Bone marrow (tissue), 2 donors: ENCODE data around the gene TTLL11.

Experiments used
- DNase-seq, 2 donors: peaks; one replicate each; lab custom pipeline; 2025; lab: John Stamatoyannopoulos, UW

TTLL11 gene

GRCh38 chr9:121830441-121831140 is 262.5 kb downstream of the TTLL11 start:
- DNase-seq = no peak

GRCh38 chr9:121827251-121827967 is 265.7 kb downstream of the TTLL11 start:
- no peak for DNase-seq

- no peak for DNase-seq
Measured at GRCh38 chr9:121826711-121827110, 266.4 kb downstream of the TTLL11 start.

DNA sequence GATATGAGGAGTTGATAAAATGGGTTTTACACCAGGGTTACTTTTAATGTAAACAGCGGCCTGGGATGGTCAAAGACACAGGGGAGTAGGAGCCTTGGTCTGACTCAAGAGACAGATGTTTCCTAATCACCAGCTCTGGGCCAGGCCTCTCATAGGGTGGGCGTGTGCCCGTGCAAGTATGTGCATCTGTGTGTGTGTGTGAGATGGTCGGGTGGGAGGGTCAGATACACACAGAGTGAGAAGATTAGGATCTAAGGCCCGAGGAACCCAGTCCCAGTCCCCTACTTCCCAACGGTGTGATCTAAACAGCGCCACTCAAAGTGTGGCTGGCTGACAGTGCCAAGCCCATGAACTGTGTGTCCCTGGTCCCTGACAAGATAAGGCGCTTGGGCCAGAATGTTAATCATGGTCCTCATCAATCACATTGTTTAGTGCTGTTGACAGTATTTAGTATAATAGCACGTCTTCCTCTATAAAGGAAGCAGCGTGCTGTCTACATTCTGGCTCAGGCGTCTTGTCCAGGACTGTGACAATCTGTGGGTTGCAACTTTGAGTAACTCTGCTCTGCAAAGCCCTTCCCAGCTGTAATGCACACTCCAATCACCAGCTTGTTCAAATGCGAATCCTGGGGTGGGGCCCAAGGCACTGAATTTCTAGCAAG is 267.9 kb downstream of the TTLL11 start:
- no peak for DNase-seq

- DNase-seq = no peak
Measured at GRCh38 chr9:121824651-121825030, 268.5 kb downstream of the TTLL11 start.

DNA sequence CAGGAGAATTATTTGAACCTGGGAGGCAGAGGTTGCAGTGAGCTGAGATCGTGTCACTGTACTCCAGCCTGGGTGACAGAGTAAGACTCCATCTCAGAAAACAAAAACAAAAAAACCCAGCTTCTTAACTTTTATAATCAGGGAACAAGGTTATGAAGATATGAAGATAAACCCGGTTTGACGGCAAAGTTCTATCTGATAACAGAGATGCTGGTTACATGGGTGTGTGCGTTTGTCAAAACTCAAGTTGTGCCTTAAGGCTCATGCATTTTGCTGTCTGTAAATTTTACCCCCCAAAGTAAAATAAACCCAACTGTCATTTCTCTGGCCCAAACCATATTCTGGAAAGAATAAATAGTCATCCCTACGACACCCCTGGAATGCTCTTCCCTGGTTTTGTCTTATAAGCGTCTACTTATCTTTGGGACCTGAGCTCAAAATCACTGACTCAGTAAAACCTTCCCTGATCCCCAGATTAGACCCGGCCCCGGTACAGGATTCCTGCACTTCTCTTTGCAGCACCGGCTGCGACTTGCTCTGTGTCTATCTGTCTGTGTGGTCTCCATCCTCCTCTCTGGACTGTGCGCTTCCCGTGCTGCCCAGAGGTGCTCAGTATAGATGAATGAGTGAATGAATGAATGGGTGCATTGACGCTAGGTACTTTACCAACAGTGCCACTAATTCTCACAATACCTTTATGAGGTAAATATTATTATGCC is 269.5 kb downstream of the TTLL11 start:
- no peak for DNase-seq

GRCh38 chr9:121822093-121823085 is 270.7 kb downstream of the TTLL11 start:
- DNase-seq = no peak

DNA sequence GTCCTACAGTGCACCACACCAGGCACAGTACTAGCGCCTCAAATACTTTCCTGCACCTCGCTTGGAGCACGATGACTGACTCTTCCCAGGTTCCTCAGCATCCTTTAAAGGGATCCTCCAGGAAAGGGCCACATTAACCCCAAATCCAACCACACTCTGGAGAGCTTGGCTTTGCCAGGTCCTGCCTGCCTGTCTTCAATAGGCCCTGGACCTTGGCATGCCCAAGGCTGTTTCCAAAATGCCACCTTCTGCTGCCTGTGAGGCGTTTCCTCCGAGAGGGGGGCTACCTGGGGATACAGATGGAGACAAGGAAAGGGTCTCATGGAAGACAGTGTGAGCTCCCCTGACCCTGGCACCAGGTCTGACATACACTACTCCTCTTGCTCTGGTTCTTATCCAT is 271.8 kb downstream of the TTLL11 start:
- no peak for DNase-seq

DNA sequence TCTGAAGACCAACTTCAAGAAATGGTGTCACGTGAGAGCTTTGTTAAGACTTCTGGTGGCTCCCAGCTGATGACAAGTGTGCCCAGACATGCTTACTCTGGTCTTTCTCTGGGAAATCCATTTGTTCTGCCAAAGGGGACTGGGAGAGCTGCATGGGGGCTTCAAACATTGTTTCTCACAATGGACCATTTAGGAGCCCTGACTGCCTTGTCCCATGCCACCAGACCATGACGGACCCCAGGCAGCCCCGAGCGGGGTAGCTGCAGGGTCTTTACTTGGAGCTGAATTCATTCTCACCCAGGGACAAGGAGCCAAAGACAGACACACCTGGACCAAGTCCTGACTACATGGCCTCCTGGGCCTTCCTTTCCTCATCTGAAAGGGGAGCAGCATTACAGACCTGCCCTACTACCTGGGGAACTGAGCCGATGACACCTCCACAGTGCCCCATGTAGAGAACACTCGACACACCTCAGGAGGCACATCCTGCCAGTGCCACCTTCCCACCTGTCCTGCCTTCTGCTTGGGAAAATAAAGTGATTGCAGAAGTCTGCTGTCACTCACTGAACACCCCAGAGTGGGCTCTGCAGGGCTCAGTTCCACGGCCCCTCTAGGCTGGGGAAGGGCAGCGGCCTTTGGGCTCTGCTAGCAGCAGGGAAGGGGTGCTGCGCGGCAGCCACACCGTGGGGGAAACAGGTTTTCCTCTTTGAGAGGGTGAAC is 272.7 kb downstream of the TTLL11 start:
- DNase-seq = no peak

- DNase-seq = no peak
Measured at GRCh38 chr9:121819428-121820231, 273.5 kb downstream of the TTLL11 start.

GRCh38 chr9:121818841-121819427 is 274.2 kb downstream of the TTLL11 start:
- DNase-seq = no peak

DNA sequence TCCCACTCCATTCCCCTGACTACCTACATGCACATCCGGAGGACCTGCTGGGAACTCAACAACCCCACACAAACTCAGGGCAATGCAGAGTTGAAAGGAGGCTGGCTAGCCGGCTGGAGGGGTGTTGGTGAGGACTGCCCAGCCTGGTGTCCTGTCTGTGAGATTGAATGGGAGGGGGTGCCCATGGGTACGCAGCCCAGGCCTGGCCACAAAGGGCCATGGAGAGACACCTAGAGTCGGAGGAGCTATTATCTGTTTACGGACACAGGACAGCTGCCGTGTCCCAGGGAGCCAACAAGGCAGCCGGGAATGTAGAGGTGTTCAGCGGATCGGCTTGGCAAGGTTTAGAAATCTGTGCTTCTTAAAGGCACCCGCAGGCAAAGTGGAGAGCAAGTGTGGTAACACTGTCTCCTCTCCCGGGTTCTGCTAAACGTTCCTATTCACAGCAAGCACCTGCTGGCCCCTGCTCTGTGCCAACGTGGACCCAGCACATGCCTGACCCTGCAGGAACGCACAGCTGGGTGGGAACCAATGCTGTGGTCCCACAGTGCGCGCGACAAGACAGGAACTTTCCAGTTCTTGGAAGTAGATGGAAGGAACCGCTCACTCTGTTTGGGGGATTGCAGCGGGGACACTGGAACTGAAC is 275.0 kb downstream of the TTLL11 start:
- DNase-seq = no peak

GRCh38 chr9:121817476-121817875 is 275.6 kb downstream of the TTLL11 start:
- no peak for DNase-seq

DNA sequence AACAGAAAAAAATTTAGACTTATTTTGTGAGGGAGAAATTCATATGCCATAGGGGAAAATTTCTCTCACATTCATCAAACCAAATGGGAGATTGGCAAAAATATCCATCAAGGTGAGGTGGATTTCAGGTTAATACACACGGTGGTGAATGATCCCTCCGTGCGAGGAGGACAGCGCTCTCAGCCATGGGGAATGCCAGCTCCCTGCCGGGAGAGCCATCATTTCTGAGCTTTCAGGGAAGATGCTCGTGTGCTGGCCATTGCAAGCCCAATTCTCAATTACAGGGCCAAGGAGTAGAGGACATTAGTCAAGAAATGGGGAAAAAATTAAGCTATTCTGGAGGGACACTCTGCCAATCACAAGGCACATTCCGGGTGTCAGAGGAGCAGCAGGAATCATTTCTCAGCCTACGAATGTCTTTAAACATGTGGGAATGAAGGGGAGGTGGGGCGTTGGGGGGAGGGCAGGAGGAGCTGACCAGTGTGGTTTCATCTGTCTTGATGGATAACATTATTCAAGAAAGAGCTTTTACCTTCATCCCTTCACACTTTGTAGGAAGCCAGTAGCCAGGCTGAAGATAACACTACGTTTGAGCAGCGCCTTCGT is 276.2 kb downstream of the TTLL11 start:
- no peak for DNase-seq

- no peak for DNase-seq
Measured at GRCh38 chr9:121816449-121816817, 276.7 kb downstream of the TTLL11 start.

GRCh38 chr9:121815546-121816448 is 277.3 kb downstream of the TTLL11 start:
- DNase-seq = no peak

DNA sequence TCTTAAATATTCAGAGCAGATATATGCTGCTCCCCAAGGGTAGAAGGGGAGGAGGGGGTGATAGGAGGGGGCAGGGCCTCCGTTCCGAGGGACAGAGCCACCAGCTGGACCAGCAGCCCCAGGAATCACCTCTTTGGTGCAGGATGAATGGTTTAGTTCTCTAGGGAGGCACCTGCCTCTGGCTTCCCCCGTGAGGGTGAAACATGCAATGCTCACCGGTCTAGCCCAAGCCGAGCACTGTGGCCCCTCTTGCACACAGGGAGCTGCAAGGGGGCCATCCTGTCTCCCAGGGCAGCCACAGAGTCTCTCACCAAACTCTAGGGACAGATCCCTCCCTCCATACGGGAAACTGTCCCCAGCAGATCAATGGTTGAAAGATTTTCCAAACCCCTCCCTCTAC is 278.0 kb downstream of the TTLL11 start:
- DNase-seq = no peak
